ENCODE data around the gene CEP131. TPM values are rescaled to one million over a fixed set of nuclear protein-coding genes. Genes with fewer than 3 reads are reported as not detected.

CEP131 gene
- total and polyA plus RNA-seq, 2 of the 4 experiments (the other 2 are of a cell fraction) = 4.8 to 9.6 TPM

DNA sequence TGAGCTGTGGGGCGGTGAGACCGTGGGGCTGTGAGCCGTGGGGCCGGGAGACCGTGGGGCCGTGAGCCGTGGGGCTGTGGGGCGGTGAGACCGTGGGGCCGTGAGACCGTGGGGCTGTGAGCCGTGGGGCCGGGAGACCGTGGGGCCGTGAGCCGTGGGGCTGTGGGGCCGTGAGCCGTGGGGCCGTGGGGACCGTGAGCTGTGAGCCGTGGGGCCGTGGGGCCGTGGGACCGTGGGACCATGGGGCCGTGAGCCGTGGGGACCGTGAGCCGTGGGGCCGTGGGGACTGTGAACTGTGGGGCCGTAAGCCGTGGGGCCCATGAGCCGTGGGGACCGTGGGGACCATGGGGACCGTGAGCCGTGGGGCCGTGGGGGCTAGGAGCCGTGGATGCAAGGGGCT, 82.1 kb downstream of the CEP131 start:
- Histone ChIP-seq H3K9me3 (ENCODE audit: control insufficient read depth, insufficient read depth, low read length) (no peaks in the 10 kb centered on the region), H3K9ac (ENCODE audit: low read depth, low read length) (no peak overlapping the region), H2BK120ac (ENCODE audit: low read depth, low read length) (no peak overlapping the region), H3K4me3 (ENCODE audit: insufficient read depth, low read depth, low read length) (no peak overlapping the region), H2BK15ac (ENCODE audit: low read depth, low read length) (no peak overlapping the region), H3K9me1 (ENCODE audit: insufficient read depth, low read length) (peaks cover 3% of the 10 kb centered on the region; the same call in 1 of the 2 replicates), H3K27me3 (ENCODE audit: control insufficient read depth, insufficient read depth, low read length) (peaks cover 4% of the 10 kb centered on the region; the same call in 1 of the 2 replicates), H3K18ac (ENCODE audit: low read depth, low read length) (no peak overlapping the region), H4K5ac (ENCODE audit: low read depth, low read length) (no peak overlapping the region), H2BK5ac (ENCODE audit: low read depth, low read length, poor library complexity, severe bottlenecking) (no peak overlapping the region), H3K4ac (ENCODE audit: low read depth, low read length) (no peak overlapping the region), H3K14ac (replicated peaks; ENCODE audit: low read depth, low read length) (no peak overlapping the region), H2AFZ (replicated peaks; ENCODE audit: low read length, poor library complexity) (no peak overlapping the region), H3K27ac (ENCODE audit: insufficient read depth, low read length) (no peak overlapping the region), H2AK9ac (replicated peaks; ENCODE audit: low read depth, low read length, poor library complexity) (no peak overlapping the region), H3K79me1 (ENCODE audit: low read depth in 1 of 2, low read length in 2 of 2) (no peaks in the 10 kb centered on the region), H3K56ac (ENCODE audit: extremely low read depth, insufficient read depth, low read length) (no peak overlapping the region), H2AK5ac (ENCODE audit: low read depth, low read length) (no peak overlapping the region), H3K4me1 (ENCODE audit: control insufficient read depth, insufficient read depth, low read length) (no peaks in the 10 kb centered on the region), H4K91ac (ENCODE audit: insufficient read depth, low read depth, low read length) (no peak overlapping the region), H4K20me1 (ENCODE audit: insufficient read depth, low read length) (no peaks in the 10 kb centered on the region), H4K8ac (ENCODE audit: low read depth in 2 of 2, low read length in 2 of 2) (no peak overlapping the region), H3K4me2 (ENCODE audit: low read depth, low read length) (no peak overlapping the region), H3K23ac (ENCODE audit: low read depth, low read length) (no peak overlapping the region), H2BK20ac (ENCODE audit: low read depth, low read length) (no peak overlapping the region), H3K36me3 (ENCODE audit: control insufficient read depth, insufficient read depth, low read length) (no peaks in the 10 kb centered on the region)
- dilution Hi-C loops (cut with HindIII; ENCODE audit: low sequenced_read_pairs, unreplicated experiment) = no loop called here
- WGBS, 2 experiments (ENCODE audit: extremely low coverage in 2 of 2, insufficient read length in 1 of 2) = 87% methylated on average over 12 of the region's 37 CpGs; no CpG with 5 or more reads in 1 of the 2 experiments
- DNase-seq (no peak), ATAC-seq (ENCODE audit: low read depth) (no peak)
- in situ Hi-C loops (cut with MboI; ENCODE audit: low sequenced_read_pairs) = no loop called here
- BruUV-seq (replicated peaks) = no TSS peak
- ChIA-PET CTCF (no interaction called here), POLR2A (ENCODE audit: unreplicated experiment) (interaction anchor here (0.6 kb wide), 1 partner anchor 83 kb away, joined by 3 read pairs; no protein-coding TSS in a partner anchor)
- TF ChIP-seq SMC3 (IDR thresholded peaks at IDR 0.05; ENCODE audit: low read depth, low read length) = no peak
- TF ChIP-seq CHD1 (IDR thresholded peaks at IDR 0.05; ENCODE audit: low read depth, low read length) = no peak
- no peak for TF ChIP-seq RFX5 (IDR thresholded peaks at IDR 0.05; ENCODE audit: low read depth, low read length)
- TF ChIP-seq CEBPB (IDR thresholded peaks at IDR 0.05; ENCODE audit: low read depth, low read length) = no peak
- TF ChIP-seq MAZ (IDR thresholded peaks at IDR 0.05; ENCODE audit: borderline replicate concordance, low read depth, low read length) = no peak
- no peak for TF ChIP-seq FOS (IDR thresholded peaks at IDR 0.05; ENCODE audit: low read depth, low read length)
- intact Hi-C loops (cut with micrococcal nuclease) = loop anchor here (5.0 kb wide), 1 partner anchor 82 kb away; the partner anchor contains the start of gene CEP131

All from IMR-90 (cell line).